Endothelial cell (in vitro differentiated cells): Measurements from ENCODE around the gene BUB3. TPM values are rescaled to one million over a fixed set of nuclear protein-coding genes. Genes with fewer than 3 reads are reported as not detected.
"Not testable (repeated sequence)": the region's sequence is repeated elsewhere in the genome, so short reads cannot be mapped to it uniquely, and the experiment has no call there.

Experiments
- DNase-seq: peaks from one replicate; pipeline ENCODE4 v3.0.0; 2021; ENCODE audit warnings: low spot score
- H3K27ac Mint-ChIP-seq: one replicate; pipeline ENCODE4 v1.8.0; 2021; ENCODE audit warnings: mixed read lengths, inconsistent platforms; ENCODE audit not compliant: unreplicated experiment
- H3K27me3 Mint-ChIP-seq: one replicate; pipeline ENCODE4 v1.8.0; 2021; ENCODE audit warnings: mild to moderate bottlenecking, moderate library complexity, mixed read lengths, inconsistent platforms; ENCODE audit not compliant: unreplicated experiment
- H3K36me3 Mint-ChIP-seq: one replicate; pipeline ENCODE4 v1.8.0; 2021; ENCODE audit warnings: mild to moderate bottlenecking, low read depth, mixed read lengths, inconsistent platforms; ENCODE audit not compliant: unreplicated experiment
- H3K4me1 Mint-ChIP-seq: one replicate; pipeline ENCODE4 v1.8.0; 2021; ENCODE audit warnings: mild to moderate bottlenecking, mixed read lengths, inconsistent platforms; ENCODE audit not compliant: unreplicated experiment
- H3K4me3 Mint-ChIP-seq: one replicate; pipeline ENCODE4 v1.8.0; 2021; ENCODE audit warnings: mild to moderate bottlenecking, mixed read lengths, inconsistent platforms; ENCODE audit not compliant: unreplicated experiment
- H3K9me3 Mint-ChIP-seq: one replicate; pipeline ENCODE4 v1.8.0; 2021; ENCODE audit warnings: mixed read lengths, inconsistent platforms; ENCODE audit not compliant: unreplicated experiment
- total RNA-seq: library from RNA; stranded (reverse); fragmentation: NEBNext Ultra II Directional; extraction: Animal tissue kit (Norgen Biotek cat#: 25700); gene quantifications from one replicate; pipeline ENCODE4 v1.2.1, GENCODE V29; 2021; ENCODE audit not compliant: unreplicated experiment
- TF ChIP-seq, protein P1 (sequence below): fragments of 200-600 bp; sonication (generic); IDR thresholded peaks from one replicate; pipeline ENCODE4 v1.5.0; 2021; ENCODE audit warnings: antibody characterized with exemption; ENCODE audit not compliant: unreplicated experiment

BUB3 gene
- total RNA-seq, 1 donor from 2014 or later, result 107 TPM

DNA sequence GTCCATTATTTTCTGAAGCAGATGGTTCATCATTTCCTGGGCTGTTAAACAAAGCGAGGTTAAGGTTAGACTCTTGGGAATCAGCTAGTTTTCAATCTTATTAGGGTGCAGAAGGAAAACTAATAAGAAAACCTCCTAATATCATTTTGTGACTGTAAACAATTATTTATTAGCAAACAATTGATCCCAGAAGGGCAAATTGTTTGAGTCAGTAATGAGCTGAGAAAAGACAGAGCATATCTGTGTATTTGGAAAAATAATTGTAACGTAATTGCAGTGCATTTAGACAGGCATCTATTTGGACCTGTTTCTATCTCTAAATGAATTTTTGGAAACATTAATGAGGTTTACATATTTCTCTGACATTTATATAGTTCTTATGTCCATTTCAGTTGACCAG is 10.1 kb downstream of the BUB3 start:
- DNase-seq, result no peak
- peaks cover 3% of the 10 kb centered on the region for H3K4me1 Mint-ChIP-seq
- H3K27ac Mint-ChIP-seq, result no peak overlapping the region
- peaks cover 8% of the 10 kb centered on the region for H3K27me3 Mint-ChIP-seq
- TF ChIP-seq, protein P1, sequence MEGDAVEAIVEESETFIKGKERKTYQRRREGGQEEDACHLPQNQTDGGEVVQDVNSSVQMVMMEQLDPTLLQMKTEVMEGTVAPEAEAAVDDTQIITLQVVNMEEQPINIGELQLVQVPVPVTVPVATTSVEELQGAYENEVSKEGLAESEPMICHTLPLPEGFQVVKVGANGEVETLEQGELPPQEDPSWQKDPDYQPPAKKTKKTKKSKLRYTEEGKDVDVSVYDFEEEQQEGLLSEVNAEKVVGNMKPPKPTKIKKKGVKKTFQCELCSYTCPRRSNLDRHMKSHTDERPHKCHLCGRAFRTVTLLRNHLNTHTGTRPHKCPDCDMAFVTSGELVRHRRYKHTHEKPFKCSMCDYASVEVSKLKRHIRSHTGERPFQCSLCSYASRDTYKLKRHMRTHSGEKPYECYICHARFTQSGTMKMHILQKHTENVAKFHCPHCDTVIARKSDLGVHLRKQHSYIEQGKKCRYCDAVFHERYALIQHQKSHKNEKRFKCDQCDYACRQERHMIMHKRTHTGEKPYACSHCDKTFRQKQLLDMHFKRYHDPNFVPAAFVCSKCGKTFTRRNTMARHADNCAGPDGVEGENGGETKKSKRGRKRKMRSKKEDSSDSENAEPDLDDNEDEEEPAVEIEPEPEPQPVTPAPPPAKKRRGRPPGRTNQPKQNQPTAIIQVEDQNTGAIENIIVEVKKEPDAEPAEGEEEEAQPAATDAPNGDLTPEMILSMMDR, result no peak
- no peak overlapping the region for H3K4me3 Mint-ChIP-seq
- peaks cover 11% of the 10 kb centered on the region for H3K36me3 Mint-ChIP-seq
- H3K9me3 Mint-ChIP-seq, result no peaks in the 10 kb centered on the region

DNA sequence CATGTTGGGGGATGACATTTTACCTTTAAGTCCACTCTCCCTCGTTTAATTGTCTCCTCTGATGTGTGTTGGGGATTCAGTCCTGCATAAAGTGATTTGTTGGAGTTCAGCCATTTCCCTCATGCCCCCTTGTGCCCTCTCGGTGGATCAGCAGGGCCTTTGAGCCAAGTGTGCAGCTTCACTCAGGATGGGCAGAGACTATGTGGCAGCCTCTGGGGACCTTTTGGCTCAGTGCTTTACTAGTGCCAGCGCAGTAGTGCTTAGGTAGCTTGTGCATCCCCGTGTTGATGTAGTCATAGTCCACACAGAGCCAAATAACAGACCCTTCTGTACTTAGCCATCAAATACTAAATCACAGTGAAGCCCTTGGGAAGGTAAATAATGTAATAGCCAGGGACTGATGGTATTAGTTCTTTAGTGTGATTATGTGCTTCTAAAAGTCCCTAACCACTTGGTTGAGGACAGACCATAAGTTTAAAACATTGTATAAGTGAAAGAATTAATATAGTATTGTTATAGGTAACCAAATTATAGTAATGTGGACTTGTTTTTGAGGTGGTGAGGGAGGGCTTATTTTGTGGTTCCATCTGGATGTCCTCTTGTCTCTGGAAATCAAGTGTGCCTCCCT is 11.4 kb downstream of the BUB3 start:
- TF ChIP-seq, protein P1, result no peak
- H3K4me1 Mint-ChIP-seq, result peaks cover 5% of the 10 kb centered on the region
- no peak for DNase-seq
- H3K27me3 Mint-ChIP-seq, result peaks cover 8% of the 10 kb centered on the region
- H3K36me3 Mint-ChIP-seq, result peaks cover 11% of the 10 kb centered on the region
- no peak overlapping the region for H3K27ac Mint-ChIP-seq
- no peaks in the 10 kb centered on the region for H3K9me3 Mint-ChIP-seq
- no peak overlapping the region for H3K4me3 Mint-ChIP-seq

DNA sequence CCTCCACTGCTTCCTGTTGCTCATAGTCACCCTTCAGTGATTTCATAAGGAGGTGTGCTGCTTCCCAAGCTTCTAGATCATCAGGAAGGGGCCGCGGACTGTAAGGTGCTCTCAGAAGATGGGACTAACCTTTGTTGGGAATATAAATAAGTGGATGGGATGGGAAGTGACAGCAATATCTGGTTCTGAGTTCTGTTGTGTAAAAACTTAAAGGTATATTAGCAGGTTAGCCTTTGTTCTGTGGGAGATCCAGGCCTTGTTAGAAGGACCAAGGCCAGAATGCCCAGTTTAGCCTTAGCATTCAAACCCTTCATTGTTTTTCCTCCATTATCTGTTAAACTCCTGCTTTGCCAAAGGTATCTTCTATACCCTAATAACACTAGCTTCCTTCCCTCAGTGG is 12.4 kb downstream of the BUB3 start:
- Mint-ChIP-seq H3K36me3 (peaks cover 8% of the 10 kb centered on the region), H3K27ac (no peak overlapping the region), H3K9me3 (no peaks in the 10 kb centered on the region), H3K27me3 (peaks cover 8% of the 10 kb centered on the region), H3K4me1 (peaks cover 5% of the 10 kb centered on the region), H3K4me3 (no peak overlapping the region)
- DNase-seq, result no peak
- TF ChIP-seq, protein P1, result no peak

DNA sequence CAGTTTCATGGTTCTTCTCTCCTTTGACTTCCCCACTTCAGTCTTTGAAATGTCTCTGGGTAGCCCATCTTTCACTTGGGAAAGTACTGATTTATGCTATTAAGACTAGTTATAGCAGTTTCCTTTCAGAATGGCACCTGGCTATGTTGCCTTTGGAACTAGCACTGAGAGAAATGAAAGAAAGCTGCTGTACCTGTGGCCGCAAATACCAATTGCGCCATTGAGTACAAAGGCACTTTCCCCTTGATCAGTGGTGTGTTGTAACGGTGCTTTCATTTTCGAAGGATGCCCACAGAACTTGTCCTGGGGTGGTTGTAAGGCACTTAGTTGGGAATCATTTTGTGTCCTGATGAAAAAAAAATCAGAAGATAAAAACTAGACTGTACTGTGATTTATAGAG is 16.8 kb downstream of the BUB3 start:
- no peak overlapping the region for H3K4me3 Mint-ChIP-seq
- H3K27ac Mint-ChIP-seq, result no peak overlapping the region
- peaks cover 9% of the 10 kb centered on the region for H3K27me3 Mint-ChIP-seq
- DNase-seq, result no peak
- no peaks in the 10 kb centered on the region for H3K9me3 Mint-ChIP-seq
- peaks cover under 1% of the 10 kb centered on the region for H3K36me3 Mint-ChIP-seq
- TF ChIP-seq, protein P1, result no peak
- peaks cover 5% of the 10 kb centered on the region for H3K4me1 Mint-ChIP-seq

DNA sequence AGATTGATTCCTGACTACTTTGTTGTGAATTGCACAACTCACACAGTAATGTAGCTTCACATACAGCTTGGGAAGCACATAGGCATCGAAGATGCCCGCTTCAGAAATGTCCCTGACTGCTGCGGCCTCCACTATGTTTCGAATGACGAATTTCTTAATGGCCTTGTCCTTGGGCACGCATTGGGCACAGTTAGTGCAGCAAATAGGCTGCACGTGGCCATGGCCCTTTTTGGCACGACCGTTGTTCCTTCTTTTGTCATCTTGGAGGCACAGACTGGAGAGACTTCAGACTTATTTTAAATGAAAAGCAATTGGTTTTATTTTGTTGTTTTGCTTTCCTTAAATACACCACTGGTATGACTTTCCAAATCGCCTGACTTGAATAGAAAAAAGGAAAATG is 17.4 kb downstream of the BUB3 start:
- H3K36me3 Mint-ChIP-seq, DNase-seq, H3K9me3 Mint-ChIP-seq, H3K4me3 Mint-ChIP-seq, H3K4me1 Mint-ChIP-seq, H3K27me3 Mint-ChIP-seq, H3K27ac Mint-ChIP-seq: not testable (repeated sequence)
